ENCODE measurements around the gene CTNNAL1. TPM values are rescaled to one million over a fixed set of nuclear protein-coding genes. Genes with fewer than 3 reads are reported as not detected.

Gene CTNNAL1
- total and polyA plus RNA-seq, 2 donors (not counting 1 experiment from before 2014, with no cell fraction given) = 0.04 to 1.5 TPM

GRCh38 chr9:109017493-109017892 is 4.2 kb upstream of the CTNNAL1 start:
- TF ChIP-seq CTCF (IDR thresholded peaks at IDR 0.05) (no peak), EZH2 (IDR thresholded peaks at IDR 0.05; ENCODE audit: borderline replicate concordance, insufficient read depth, low read depth, low read length, poor library complexity, severe bottlenecking) (no peak)
- ATAC-seq (ENCODE audit: low read depth) (no peak), DNase-seq (peak; percentile 15)
- Histone ChIP-seq H3K9ac (ENCODE audit: low read length) (no peak overlapping the region), H3K27me3 (replicated peaks in 1 of 4; ENCODE audit: control extremely low read depth in 1 of 4, control insufficient read depth in 3 of 4, insufficient read depth in 4 of 4, low read length in 3 of 4) (no peaks in the 10 kb centered on the region), H4K20me1 (ENCODE audit: control insufficient read depth, insufficient read depth, low read length, poor library complexity, severe bottlenecking) (no peaks in the 10 kb centered on the region), H3K4me1 (ENCODE audit: control insufficient read depth in 2 of 2, insufficient read depth in 2 of 2, low read length in 2 of 2) (peaks cover 4 to 11% of the 10 kb centered on the region in 2 donors), H3K36me3 (replicated peaks in 1 of 2; ENCODE audit: control extremely low read depth in 1 of 2, control insufficient read depth in 1 of 2, extremely low read depth in 1 of 2, insufficient read depth in 2 of 2, low read length in 1 of 2) (peaks cover 6 to 10% of the 10 kb centered on the region in 2 experiments), H3K9me3 (ENCODE audit: control extremely low read depth in 1 of 3, control insufficient read depth in 2 of 3, insufficient read depth in 1 of 3, low read length in 2 of 3) (no peaks in the 10 kb centered on the region), H3K79me2 (ENCODE audit: control insufficient read depth, insufficient read depth, low read length) (no peaks in the 10 kb centered on the region), H2AFZ (ENCODE audit: insufficient read depth, low read depth, low read length, poor library complexity, severe bottlenecking) (no peak overlapping the region), H3K4me2 (replicated peaks; ENCODE audit: low read depth, low read length, poor library complexity, severe bottlenecking) (no peak overlapping the region), H3K27ac (ENCODE audit: low read length in 2 of 2) (no peak overlapping the region), H3K4me3 (ENCODE audit: control extremely low read depth in 1 of 5, extremely low read depth in 1 of 5, insufficient read depth in 1 of 5, low read depth in 2 of 5, low read length in 4 of 5) (no peak overlapping the region)
- ChIA-PET CTCF (interaction anchor here (0.6 kb wide), 1 partner anchor 886 kb away, joined by 4 read pairs; no protein-coding TSS in a partner anchor), POLR2A (no interaction called here)
- no peak overlapping the region for H3K4me3 Mint-ChIP-seq
- no peaks in the 10 kb centered on the region for H3K9me3 Mint-ChIP-seq (ENCODE audit: insufficient read depth)
- peak overlapping the region; percentile 29 for H3K27ac Mint-ChIP-seq
- H3K27me3 Mint-ChIP-seq = no peaks in the 10 kb centered on the region
- intact Hi-C loops (cut with micrococcal nuclease) = loop anchor here (10.0 kb wide), 1 partner anchor 397 kb away; no protein-coding TSS in a partner anchor
- 93% methylated on average over 1 of the region's 6 CpGs for WGBS (ENCODE audit: insufficient coverage)
- H3K4me1 Mint-ChIP-seq = peaks cover 25% of the 10 kb centered on the region

- no peaks in the 10 kb centered on the region for H4K20me1 ChIP-seq (ENCODE audit: control insufficient read depth, insufficient read depth, low read length, poor library complexity, severe bottlenecking)
- no peaks in the 10 kb centered on the region for H3K9me3 ChIP-seq (ENCODE audit: control extremely low read depth in 1 of 3, control insufficient read depth in 2 of 3, insufficient read depth in 1 of 3, low read length in 2 of 3)
- intact Hi-C loops (cut with micrococcal nuclease) = loop anchor here (10.0 kb wide), 1 partner anchor 398 kb away; no protein-coding TSS in a partner anchor
- H3K27me3 Mint-ChIP-seq = no peaks in the 10 kb centered on the region
- peaks cover 8 to 15% of the 10 kb centered on the region in 2 donors for H3K4me1 ChIP-seq (ENCODE audit: control insufficient read depth in 2 of 2, insufficient read depth in 2 of 2, low read length in 2 of 2)
- ATAC-seq (ENCODE audit: low read depth) = no peak
- no peaks in the 10 kb centered on the region for H3K9me3 Mint-ChIP-seq (ENCODE audit: insufficient read depth)
- TF ChIP-seq EZH2 (IDR thresholded peaks at IDR 0.05; ENCODE audit: borderline replicate concordance, insufficient read depth, low read depth, low read length, poor library complexity, severe bottlenecking) = no peak
- no peak for TF ChIP-seq CTCF (IDR thresholded peaks at IDR 0.05)
- peaks cover 6 to 7% of the 10 kb centered on the region in 2 experiments for H3K36me3 ChIP-seq (replicated peaks in 1 of 2; ENCODE audit: control extremely low read depth in 1 of 2, control insufficient read depth in 1 of 2, extremely low read depth in 1 of 2, insufficient read depth in 2 of 2, low read length in 1 of 2)
- H3K4me1 Mint-ChIP-seq = peaks cover 29% of the 10 kb centered on the region
- H2AFZ ChIP-seq (ENCODE audit: insufficient read depth, low read depth, low read length, poor library complexity, severe bottlenecking) = no peak overlapping the region
- H3K27ac ChIP-seq (ENCODE audit: low read length in 2 of 2) = no peak overlapping the region
- no peak overlapping the region for H3K4me3 Mint-ChIP-seq
- H3K27me3 ChIP-seq (replicated peaks in 1 of 4; ENCODE audit: control extremely low read depth in 1 of 4, control insufficient read depth in 3 of 4, insufficient read depth in 4 of 4, low read length in 3 of 4) = peaks cover 0 to under 1% (median 0%) of the 10 kb centered on the region in 4 experiments
- H3K4me2 ChIP-seq (replicated peaks; ENCODE audit: low read depth, low read length, poor library complexity, severe bottlenecking) = no peak overlapping the region
- H3K79me2 ChIP-seq (ENCODE audit: control insufficient read depth, insufficient read depth, low read length) = no peaks in the 10 kb centered on the region
- H3K9ac ChIP-seq (ENCODE audit: low read length) = no peak overlapping the region
- ChIA-PET CTCF (no interaction called here), POLR2A (no interaction called here)
- no peak overlapping the region for H3K27ac Mint-ChIP-seq
- H3K4me3 ChIP-seq (ENCODE audit: control extremely low read depth in 1 of 5, extremely low read depth in 1 of 5, insufficient read depth in 1 of 5, low read depth in 2 of 5, low read length in 4 of 5) = no peak overlapping the region
- no peak for DNase-seq
Measured at GRCh38 chr9:109017061-109017460, 3.8 kb upstream of the CTNNAL1 start.
